Left colon (tissue), 2 donors: ENCODE results near the gene ARL13B. TPM values are rescaled to one million over a fixed set of nuclear protein-coding genes. Genes with fewer than 3 reads are reported as not detected.
"Not testable (repeated sequence)": the region's sequence is repeated elsewhere in the genome, so short reads cannot be mapped to it uniquely, and the experiment has no call there.

ENCODE experiments used
- ATAC-seq: fragments of 200-7000 bp; cut with Tn5 transposase; one replicate; pipeline ENCODE4 v1.9.1; 2020; ENCODE audit warnings: mild to moderate bottlenecking, moderate library complexity
- DNase-seq, 2 donors: peaks; one replicate each; pipeline ENCODE4 v3.0.0-alpha.2; 2020
- intact Hi-C, 2 donors: fragments of 100-400 bp; cut with DNase I in 1 of 2; cut with micrococcal nuclease in 1 of 2; formaldehyde crosslinking; loops; one replicate each; pipeline versions ENCODE4 v1.11.2 to v1.14.0; 2022; cut with DNase I, micrococcal nuclease
- total RNA-seq, 2 donors: library from RNA; stranded (reverse); fragmentation: NEBNext Ultra II Directional; extraction: Animal tissue kit (Norgen Biotek cat#: 25700); gene quantifications; one replicate each; pipeline ENCODE4 v1.2.1, GENCODE V29; 2021
- donor health status: DM: no; HTN: no; CAD: no.
- donor health status: DM: yes; HTN: yes; CAD: no.

The ARL13B gene
- total RNA-seq, 2 donors from 2014 or later = 1.7 to 4.1 TPM

- DNase-seq (peak; percentile 33 to 56), ATAC-seq (peak; percentile 62)
- intact Hi-C loops = not testable (repeated sequence)
Measured at GRCh38 chr3:94080552-94080951, 100.6 kb downstream of the ARL13B start.

- intact Hi-C loops = no loop called here
- DNase-seq (no peak), ATAC-seq (peak; percentile 57)
Measured at GRCh38 chr3:94081884-94082283, 101.9 kb downstream of the ARL13B start.

- intact Hi-C loops = no loop called here
- no peak for ATAC-seq
Measured at GRCh38 chr3:94082391-94082937, 102.5 kb downstream of the ARL13B start.

DNA sequence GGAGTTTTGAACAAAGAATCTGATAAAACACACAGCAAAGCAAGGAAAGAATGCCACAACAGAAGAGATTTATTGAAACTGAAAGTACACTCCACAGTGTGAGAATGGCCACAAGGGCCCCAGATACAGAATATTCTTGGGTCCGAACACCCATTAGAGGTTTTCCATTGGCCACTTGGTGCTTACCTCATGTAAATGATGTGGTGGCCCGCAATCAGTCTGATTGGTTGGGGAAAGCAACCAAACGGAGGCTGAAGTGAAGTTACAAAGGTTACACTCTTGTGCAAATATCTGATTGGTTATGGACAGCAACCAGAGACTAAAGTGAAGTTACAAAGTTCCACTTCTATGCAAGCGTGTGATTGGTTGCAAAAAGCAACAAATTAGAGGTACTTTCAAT is 103.3 kb downstream of the ARL13B start:
- ATAC-seq (no peak), DNase-seq (no peak)
- intact Hi-C loops = no loop called here

More at GRCh38 chr3:94082391-94082937, 102.5 kb downstream of the ARL13B start:
- no peak for DNase-seq

GRCh38 chr3:94089126-94089525 is 109.2 kb downstream of the ARL13B start:
- ATAC-seq (no peak), DNase-seq (no peak)
- intact Hi-C loops = no loop called here

- intact Hi-C loops = no loop called here
- no peak for ATAC-seq
- DNase-seq = no peak
Measured at GRCh38 chr3:94092086-94092485, 112.1 kb downstream of the ARL13B start.

- DNase-seq (no peak), ATAC-seq (no peak)
- intact Hi-C loops = no loop called here
Measured at GRCh38 chr3:94093151-94093550, 113.2 kb downstream of the ARL13B start.

DNA sequence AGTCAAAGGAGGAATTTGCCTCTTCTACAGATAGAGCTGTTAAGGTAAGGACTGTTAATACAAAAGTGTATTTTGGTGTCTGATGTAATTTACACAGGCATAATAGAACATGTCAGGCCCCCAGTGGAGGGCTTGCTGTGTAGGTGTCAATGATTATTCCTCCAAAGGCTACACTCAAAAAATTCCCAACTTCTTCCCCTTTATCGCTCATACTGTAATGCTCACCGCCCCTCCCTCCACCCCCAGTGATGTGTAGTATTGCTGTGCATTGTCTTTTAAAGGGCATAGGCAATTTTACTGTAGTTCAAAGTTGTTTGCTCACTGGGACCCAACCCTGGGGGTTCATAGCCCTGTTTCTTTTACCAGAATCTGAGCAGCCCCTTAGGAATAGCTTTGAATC is 115.2 kb downstream of the ARL13B start:
- ATAC-seq (no peak), DNase-seq (no peak)
- intact Hi-C loops = no loop called here

- ATAC-seq (no peak), DNase-seq (no peak)
- intact Hi-C loops = no loop called here
Measured at GRCh38 chr3:94098452-94098851, 118.5 kb downstream of the ARL13B start.

DNA sequence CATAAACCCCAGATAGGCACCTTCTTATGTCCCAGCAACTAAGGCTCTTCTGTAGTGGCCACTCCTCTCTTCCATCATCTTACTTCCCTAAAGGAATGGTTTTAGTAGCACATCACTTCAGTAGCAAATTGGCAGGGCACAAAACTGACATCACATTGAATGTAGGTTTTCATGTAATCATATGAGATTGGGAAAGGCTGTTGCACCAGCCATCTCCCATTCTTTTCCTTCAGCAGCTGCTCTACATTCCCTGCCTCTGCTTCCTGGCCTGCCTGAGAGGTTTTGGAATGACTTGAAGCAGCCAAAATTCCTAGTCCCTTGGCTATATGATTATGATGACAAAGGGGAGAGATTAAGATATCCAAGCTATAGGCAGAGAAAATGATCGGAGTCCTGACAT is 119.4 kb downstream of the ARL13B start:
- no peak for ATAC-seq
- no peak for DNase-seq
- intact Hi-C loops = no loop called here

GRCh38 chr3:94101860-94102259 is 121.9 kb downstream of the ARL13B start:
- DNase-seq (no peak), ATAC-seq (no peak)
- intact Hi-C loops = no loop called here

Other genes with a start within 250 kb of the ARL13B start
- 10 to 100 TPM; 16.1 to 33.0 TPM for gene PROS1, start 6.3 kb upstream of the ARL13B start, total RNA-seq
- gene STX19, start 48.4 kb downstream of the ARL13B start, total RNA-seq = 10 to 100 TPM; 20.4 to 23.4 TPM
- gene DHFR2, start 82.8 kb downstream of the ARL13B start, total RNA-seq = 1 to 10 TPM; 6.6 to 7.8 TPM
- gene NSUN3, start 82.9 kb downstream of the ARL13B start, total RNA-seq = 10 to 100 TPM; 20.0 to 21.9 TPM